Measurements from ENCODE around the gene HELZ2.
"Not testable (repeated sequence)": the region's sequence is repeated elsewhere in the genome, so short reads cannot be mapped to it uniquely, and the experiment has no call there.

HELZ2 gene

GRCh38 chr20:63578224-63579016 is 4.4 kb upstream of the HELZ2 start:
- no peak for DNase-seq

- DNase-seq = peak; percentile 14
These were observed 3.4 kb upstream of the HELZ2 start for GRCh38 chr20:63577317-63577894.

- DNase-seq = no peak
These were observed 2.3 kb upstream of the HELZ2 start for GRCh38 chr20:63576311-63576710.

- DNase-seq = no peak
These were observed 1.0 kb upstream of the HELZ2 start for GRCh38 chr20:63574829-63575743.

- DNase-seq = no peak
These were observed 350 bp downstream of the HELZ2 start for GRCh38 chr20:63573647-63574131.

- no peak for DNase-seq
These were observed 1.0 kb downstream of the HELZ2 start for GRCh38 chr20:63572788-63573646.

- no peak for DNase-seq
These were observed 1.8 kb downstream of the HELZ2 start for GRCh38 chr20:63572071-63572787.

GRCh38 chr20:63571087-63571478 is 3.0 kb downstream of the HELZ2 start:
- DNase-seq = not testable (repeated sequence)

- no peak for DNase-seq
These were observed 3.6 kb downstream of the HELZ2 start for GRCh38 chr20:63570281-63571086.

GRCh38 chr20:63568986-63569949 is 4.8 kb downstream of the HELZ2 start:
- DNase-seq = peak; percentile 27

GRCh38 chr20:63568170-63568981 is 5.7 kb downstream of the HELZ2 start:
- DNase-seq = no peak

- DNase-seq = no peak
These were observed 6.5 kb downstream of the HELZ2 start for GRCh38 chr20:63567386-63568169.

GRCh38 chr20:63567136-63567385 is 7.0 kb downstream of the HELZ2 start:
- DNase-seq = no peak

- no peak for DNase-seq
These were observed 7.5 kb downstream of the HELZ2 start for GRCh38 chr20:63566395-63567135.

GRCh38 chr20:63565699-63566335 is 8.2 kb downstream of the HELZ2 start:
- no peak for DNase-seq

- no peak for DNase-seq
These were observed 8.9 kb downstream of the HELZ2 start for GRCh38 chr20:63565021-63565698.
